Type B pancreatic cell (in vitro differentiated cells): ENCODE measurements around the gene SRRM2. TPM values are rescaled to one million over a fixed set of nuclear protein-coding genes. Genes with fewer than 3 reads are reported as not detected.

Source experiments
- DNase-seq: peaks from one replicate; pipeline ENCODE4 v3.0.0; 2021; ENCODE audit warnings: mixed read lengths; ENCODE audit not compliant: unreplicated experiment; ENCODE audit errors: extremely low spot score
- H3K27ac Mint-ChIP-seq: 2 replicates; pipeline ENCODE4 v1.8.0; 2021; ENCODE audit warnings: mild to moderate bottlenecking, mixed read lengths
- H3K27me3 Mint-ChIP-seq: 2 replicates; pipeline ENCODE4 v1.8.0; 2021; ENCODE audit warnings: mixed read lengths
- H3K36me3 Mint-ChIP-seq: 2 replicates; pipeline ENCODE4 v1.8.0; 2021; ENCODE audit warnings: mixed read lengths
- H3K4me1 Mint-ChIP-seq: one replicate; pipeline ENCODE4 v1.8.0; 2021; ENCODE audit warnings: mixed read lengths; ENCODE audit not compliant: unreplicated experiment
- H3K4me3 Mint-ChIP-seq: 2 replicates; pipeline ENCODE4 v1.8.0; 2021; ENCODE audit warnings: mild to moderate bottlenecking, mixed read lengths
- H3K9me3 Mint-ChIP-seq: 2 replicates; pipeline ENCODE4 v1.8.0; 2021; ENCODE audit warnings: mixed read lengths
- CTCF ChIP-seq: fragments of 200-600 bp; sonication (generic); conservative IDR thresholded peaks from 2 replicates; pipeline ENCODE4 v1.5.0; 2021; ENCODE audit warnings: antibody characterized with exemption, mild to moderate bottlenecking
- total RNA-seq: library from RNA; stranded (reverse); gene quantifications from 2 replicates; pipeline ENCODE4 v1.2.1, GENCODE V29; 2021; ENCODE audit warnings: low replicate concordance

SRRM2 gene
- total RNA-seq, 1 donor from 2014 or later, result 749 TPM

GRCh38 chr16:2771496-2772402 is 19.3 kb downstream of the SRRM2 start:
- no peak for TF ChIP-seq CTCF
- Mint-ChIP-seq H3K9me3 (no peaks in the 10 kb centered on the region), H3K27me3 (peaks cover 3% of the 10 kb centered on the region), H3K4me3 (no peak overlapping the region), H3K27ac (peak overlapping the region; percentile 88), H3K36me3 (peaks cover 22% of the 10 kb centered on the region), H3K4me1 (peaks cover 12% of the 10 kb centered on the region)
- DNase-seq, result no peak

GRCh38 chr16:2773188-2773968 is 20.9 kb downstream of the SRRM2 start:
- no peak for DNase-seq
- Mint-ChIP-seq H3K9me3 (no peaks in the 10 kb centered on the region), H3K36me3 (peaks cover 15% of the 10 kb centered on the region), H3K27ac (peak overlapping the region; percentile 88), H3K4me3 (peak overlapping the region; percentile 40), H3K4me1 (peaks cover 17% of the 10 kb centered on the region), H3K27me3 (peaks cover 3% of the 10 kb centered on the region)
- no peak for TF ChIP-seq CTCF

GRCh38 chr16:2774161-2774891 is 21.9 kb downstream of the SRRM2 start:
- Mint-ChIP-seq H3K9me3 (no peaks in the 10 kb centered on the region), H3K4me1 (peaks cover 19% of the 10 kb centered on the region), H3K36me3 (peaks cover 14% of the 10 kb centered on the region), H3K27me3 (peaks cover 3% of the 10 kb centered on the region), H3K27ac (peak overlapping the region; percentile 29), H3K4me3 (no peak overlapping the region)
- TF ChIP-seq CTCF, result no peak
- DNase-seq, result no peak

GRCh38 chr16:2775131-2775716 is 22.8 kb downstream of the SRRM2 start:
- H3K4me1 Mint-ChIP-seq, result peaks cover 17% of the 10 kb centered on the region
- H3K36me3 Mint-ChIP-seq, result peaks cover 10% of the 10 kb centered on the region
- no peak overlapping the region for H3K27ac Mint-ChIP-seq
- H3K9me3 Mint-ChIP-seq, result no peaks in the 10 kb centered on the region
- peak overlapping the region; percentile 97 for H3K4me3 Mint-ChIP-seq
- no peak for DNase-seq
- no peak for TF ChIP-seq CTCF
- H3K27me3 Mint-ChIP-seq, result peaks cover 3% of the 10 kb centered on the region
